Smooth muscle cell of the coronary artery (primary cell): ENCODE data around the gene ENG. TPM values are rescaled to one million over a fixed set of nuclear protein-coding genes. Genes with fewer than 3 reads are reported as not detected.

ENCODE experiments used
- total RNA-seq: library from RNA; depleted of rRNA; stranded (reverse); fragments of >200 nt; gene quantifications from 2 replicates; pipeline ENCODE4 v1.2.3, GENCODE V29; 2014; ENCODE audit warnings: low replicate concordance

The ENG gene
- 10.4 and 33.5 TPM in 2 replicates for total RNA-seq

DNA sequence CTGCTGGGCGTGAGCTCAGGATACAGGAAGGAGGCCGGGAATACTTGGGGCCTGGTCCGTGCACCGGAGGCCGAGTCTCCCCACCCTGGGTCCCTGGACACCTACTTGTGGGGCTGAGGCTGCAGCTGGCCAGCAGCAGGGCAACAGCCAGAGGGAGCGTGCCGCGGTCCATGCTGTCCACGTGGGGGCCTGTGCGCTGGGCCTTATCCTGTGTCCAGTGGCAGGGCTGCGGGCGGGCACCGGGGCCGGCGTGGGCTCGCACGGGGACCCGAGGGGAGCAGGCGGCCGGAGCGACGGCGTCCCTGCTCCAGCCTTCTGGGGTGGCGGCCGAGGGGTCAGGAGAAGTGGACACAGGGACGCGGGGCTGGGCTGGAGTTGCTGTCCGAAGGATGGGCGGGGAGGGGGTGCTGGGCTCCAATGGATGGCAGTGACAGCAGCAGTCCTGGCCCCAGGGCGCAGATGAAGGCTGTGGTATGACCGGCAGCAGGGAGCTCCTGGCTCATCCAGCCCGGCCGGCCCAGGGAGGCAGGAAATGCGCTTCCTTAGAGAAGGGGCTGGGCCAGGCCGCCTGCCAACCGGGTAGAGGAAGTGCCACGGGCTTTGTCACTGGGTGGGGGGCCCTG is at the start of gene ENG:
TSS of gene ENG (minus strand) at position 475 of the 623 bp plus-strand sequence. CDS start at position 172, 303 bp downstream.

DNA sequence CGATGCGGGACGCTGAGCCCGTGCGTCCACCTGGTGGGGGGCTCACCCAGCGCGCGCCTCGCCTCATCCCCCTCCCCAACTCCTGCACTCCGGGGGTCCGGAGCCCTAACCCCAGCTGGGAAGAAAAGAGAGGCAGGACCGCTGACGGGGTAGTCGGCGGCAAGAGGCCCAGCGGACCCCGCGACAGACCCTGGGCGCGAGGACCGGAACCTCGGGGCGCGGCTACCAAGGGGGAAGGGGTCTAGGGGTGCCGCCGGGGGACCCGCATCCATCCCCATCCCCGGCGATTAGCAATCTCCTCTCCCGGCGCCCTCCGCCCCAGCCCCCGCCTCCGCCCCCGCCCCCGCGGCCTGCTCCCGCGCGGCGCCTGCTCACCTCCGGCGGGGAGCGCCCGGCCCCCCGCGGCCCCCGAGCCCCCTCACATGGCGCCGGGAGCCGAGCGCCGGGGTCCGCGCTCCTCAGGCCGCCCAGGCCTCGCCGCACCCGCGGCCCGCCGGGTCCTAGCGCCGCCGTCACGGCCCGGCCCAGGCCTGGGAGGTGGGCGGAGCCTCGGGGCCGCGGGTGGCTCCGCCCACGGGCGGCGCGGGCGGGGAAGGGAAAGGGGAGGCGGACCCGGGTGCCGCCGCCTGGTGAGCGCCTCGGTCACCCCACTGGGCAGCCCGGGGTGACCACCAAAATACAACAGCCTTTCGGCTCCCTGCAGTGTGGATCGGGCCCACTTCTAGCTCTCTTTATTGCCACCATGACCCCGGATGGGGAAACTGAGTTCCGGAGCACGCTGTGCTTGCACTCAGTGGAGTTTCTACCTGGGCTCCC is 44.9 kb upstream of the ENG start, which contains the start of gene ST6GALNAC6:
TSS of gene ST6GALNAC6 (minus strand) at position 476 of the 816 bp plus-strand sequence. CDS start 1,622 bp downstream, outside the sequence.

GRCh38 chr9:127877566-127877998 is 23.1 kb upstream of the ENG start, which contains the start of gene AK1:
Gene AK1, minus strand, starts transcription at chr9:127877675. Its CDS starts 3,058 bp downstream, at chr9:127874617.

DNA sequence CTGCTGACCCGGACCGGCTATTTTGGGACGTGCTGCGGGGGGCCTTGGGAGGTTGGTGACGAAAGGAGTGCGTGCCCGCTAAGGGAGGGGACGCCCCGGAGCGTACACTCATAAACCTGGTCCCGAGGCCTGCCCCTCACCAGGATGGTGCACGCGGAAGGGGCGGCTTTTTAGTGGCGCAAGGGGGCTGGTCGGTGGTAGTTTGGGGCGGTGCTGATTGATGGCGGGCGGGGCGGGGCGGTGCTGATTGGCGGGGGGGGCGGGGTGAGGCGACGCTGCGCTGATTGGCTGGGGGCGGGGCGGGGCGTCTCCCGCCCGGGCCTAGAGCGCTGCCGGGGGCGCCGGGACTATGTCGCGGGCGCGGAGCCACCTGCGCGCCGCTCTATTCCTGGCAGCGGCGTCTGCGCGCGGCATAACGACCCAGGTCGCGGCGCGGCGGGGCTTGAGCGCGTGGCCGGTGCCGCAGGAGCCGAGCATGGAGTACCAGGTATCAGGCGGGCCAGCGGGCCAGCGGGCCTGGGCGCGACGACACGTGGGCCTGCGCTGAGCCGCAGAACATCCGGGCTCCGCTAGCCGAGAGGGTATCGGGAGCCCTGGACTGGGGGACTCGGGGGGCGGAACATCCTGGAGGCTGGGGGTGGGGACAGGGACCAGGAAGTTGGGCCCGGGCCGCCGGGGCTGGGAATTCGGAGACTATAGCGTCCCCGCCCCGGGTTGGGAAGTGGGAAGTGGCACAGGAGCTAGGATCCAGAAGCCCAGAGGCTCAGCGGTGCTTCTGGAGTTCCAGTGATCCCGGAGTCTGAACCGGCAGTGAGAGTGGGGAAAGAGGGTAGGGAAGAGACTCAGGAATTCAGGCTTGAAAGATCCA is 51.6 kb downstream of the ENG start, which contains the start of gene FPGS:
TSS of gene FPGS (plus strand) at position 307 of the 868 bp plus-strand sequence. CDS start at position 350, 43 bp downstream.

DNA sequence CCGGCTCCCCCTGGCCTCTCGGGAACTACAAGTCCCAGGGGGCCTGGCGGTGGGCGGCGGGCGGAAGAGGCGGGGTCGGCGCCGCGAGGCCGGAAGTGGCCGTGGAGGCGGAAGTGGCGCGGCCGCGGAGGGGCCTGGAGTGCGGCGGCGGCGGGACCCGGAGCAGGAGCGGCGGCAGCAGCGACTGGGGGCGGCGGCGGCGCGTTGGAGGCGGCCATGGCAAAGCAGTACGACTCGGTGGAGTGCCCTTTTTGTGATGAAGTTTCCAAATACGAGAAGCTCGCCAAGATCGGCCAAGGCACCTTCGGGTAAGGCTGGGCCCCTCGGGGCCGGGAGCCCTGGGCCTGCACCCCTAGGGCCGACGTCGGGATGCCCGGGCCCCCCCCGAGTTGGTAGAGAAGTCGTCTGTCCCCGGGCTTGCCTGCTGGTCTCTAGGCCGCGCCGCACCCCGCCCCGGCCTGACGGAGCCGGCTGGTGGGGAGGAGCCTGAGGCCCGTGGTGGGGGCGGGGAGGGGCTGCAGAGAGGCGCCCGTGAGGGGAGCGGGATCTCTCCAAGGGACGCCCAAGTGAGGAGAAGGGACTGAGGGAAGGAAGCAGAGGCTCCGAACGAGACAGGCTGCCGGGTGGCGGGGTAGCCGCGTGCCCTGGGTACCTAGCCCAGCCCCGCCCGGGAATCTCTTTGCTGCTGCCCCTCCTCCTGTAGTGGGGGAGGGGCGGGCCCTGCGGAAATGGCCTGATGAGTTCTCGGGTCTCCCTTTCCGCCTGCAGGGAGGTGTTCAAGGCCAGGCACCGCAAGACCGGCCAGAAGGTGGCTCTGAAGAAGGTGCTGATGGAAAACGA is 68.3 kb downstream of the ENG start, which contains the start of gene CDK9:
TSS of gene CDK9 (plus strand) at position 102 of the 840 bp plus-strand sequence. CDS start at position 217, 115 bp downstream.

GRCh38 chr9:127778280-127779135 is 76.0 kb downstream of the ENG start, which contains the start of gene SH2D3C:
Gene SH2D3C, minus strand, starts transcription at chr9:127778666. Its CDS starts 39 bp downstream, at chr9:127778627.

Other genes starting within 250 kb of the ENG start
- gene STXBP1, start 242.4 kb downstream of the ENG start, total RNA-seq, result 10.8 and 22.6 TPM in 2 replicates
- gene CFAP157, start 147.7 kb downstream of the ENG start, total RNA-seq, result under 0.01 TPM in 1 of 2 replicates, not detected in the other
- gene PTRH1, start 139.0 kb downstream of the ENG start, total RNA-seq, result 13.7 and 41.3 TPM in 2 replicates
- under 0.01 TPM in 1 of 2 replicates, not detected in the other for gene TTC16, start 138.6 kb downstream of the ENG start, total RNA-seq
- gene TOR2A, start 119.4 kb downstream of the ENG start, total RNA-seq, result 2.0 and 2.8 TPM in 2 replicates
- 0.08 and 0.94 TPM in 2 replicates for gene SH2D3C, start 76.0 kb downstream of the ENG start, total RNA-seq
- gene CDK9, start 68.6 kb downstream of the ENG start, total RNA-seq, result 41.5 and 66.2 TPM in 2 replicates
- 82.5 and 90.2 TPM in 2 replicates for gene FPGS, start 51.8 kb downstream of the ENG start, total RNA-seq
- 53.7 and 86.7 TPM in 2 replicates for gene AK1, start 23.0 kb upstream of the ENG start, total RNA-seq
- gene ST6GALNAC6, start 44.9 kb upstream of the ENG start, total RNA-seq, result 32.0 and 79.7 TPM in 2 replicates
- gene ST6GALNAC4, start 62.4 kb upstream of the ENG start, total RNA-seq, result 22.9 and 44.7 TPM in 2 replicates
- gene PIP5KL1, start 76.1 kb upstream of the ENG start, total RNA-seq, result 0.45 and 0.94 TPM in 2 replicates
- gene DPM2, start 83.2 kb upstream of the ENG start, total RNA-seq, result 7.1 and 8.6 TPM in 2 replicates
- gene EEIG1, start 126.3 kb upstream of the ENG start, total RNA-seq, result 4.7 and 5.9 TPM in 2 replicates
- 10.1 and 16.0 TPM in 2 replicates for gene NAIF1, start 212.7 kb upstream of the ENG start, total RNA-seq
- 19.2 and 19.4 TPM in 2 replicates for gene SLC25A25, start 213.6 kb upstream of the ENG start, total RNA-seq